Activated T-cell treated with anti-CD3 and anti-CD28 coated beads, Interleukin-2, amount 50 U/mL, for 24 hours (primary cell): ENCODE measurements around the gene KRT82.
"Not testable (repeated sequence)": the region's sequence is repeated elsewhere in the genome, so short reads cannot be mapped to it uniquely, and the experiment has no call there.

Experiments
- DNase-seq: peaks from one replicate; pipeline ENCODE4 v3.0.0-alpha.2; 2020
- H3K27ac Mint-ChIP-seq: 2 replicates; pipeline ENCODE4 v1.8.0; 2020; ENCODE audit warnings: mild to moderate bottlenecking, mixed read lengths
- H3K27me3 Mint-ChIP-seq: 2 replicates; pipeline ENCODE4 v1.8.0; 2020; ENCODE audit warnings: mixed read lengths
- H3K36me3 Mint-ChIP-seq: 2 replicates; pipeline ENCODE4 v1.8.0; 2020; ENCODE audit warnings: low read depth, mixed read lengths
- H3K4me1 Mint-ChIP-seq: 2 replicates; pipeline ENCODE4 v1.8.0; 2020; ENCODE audit warnings: low read depth, mixed read lengths
- H3K4me3 Mint-ChIP-seq: 2 replicates; pipeline ENCODE4 v1.8.0; 2020; ENCODE audit warnings: mild to moderate bottlenecking, moderate library complexity, mixed read lengths
- H3K9me3 Mint-ChIP-seq: 2 replicates; pipeline ENCODE4 v1.8.0; 2020; ENCODE audit warnings: mixed read lengths

Gene KRT82

DNA sequence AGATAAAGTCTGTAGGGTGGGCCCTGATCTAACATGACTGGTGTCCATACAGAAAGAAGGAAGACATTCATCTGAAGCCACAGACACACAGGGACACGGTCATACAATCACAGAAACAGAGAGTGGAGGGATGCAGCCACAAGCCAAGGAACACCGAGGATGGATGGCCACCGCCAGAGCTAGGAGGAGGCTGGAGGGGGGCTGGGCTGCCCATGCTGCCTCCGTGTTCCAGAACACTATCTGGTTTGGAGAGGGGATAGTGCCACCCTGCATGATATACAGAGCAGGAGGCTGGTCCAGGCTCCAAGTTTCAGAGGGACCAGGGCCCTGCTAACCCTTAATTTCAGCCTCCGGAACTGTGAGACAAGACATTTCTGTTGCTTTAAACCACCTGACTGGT is 19.3 kb upstream of the KRT82 start:
- no peaks in the 10 kb centered on the region for H3K9me3 Mint-ChIP-seq
- no peak for DNase-seq

DNA sequence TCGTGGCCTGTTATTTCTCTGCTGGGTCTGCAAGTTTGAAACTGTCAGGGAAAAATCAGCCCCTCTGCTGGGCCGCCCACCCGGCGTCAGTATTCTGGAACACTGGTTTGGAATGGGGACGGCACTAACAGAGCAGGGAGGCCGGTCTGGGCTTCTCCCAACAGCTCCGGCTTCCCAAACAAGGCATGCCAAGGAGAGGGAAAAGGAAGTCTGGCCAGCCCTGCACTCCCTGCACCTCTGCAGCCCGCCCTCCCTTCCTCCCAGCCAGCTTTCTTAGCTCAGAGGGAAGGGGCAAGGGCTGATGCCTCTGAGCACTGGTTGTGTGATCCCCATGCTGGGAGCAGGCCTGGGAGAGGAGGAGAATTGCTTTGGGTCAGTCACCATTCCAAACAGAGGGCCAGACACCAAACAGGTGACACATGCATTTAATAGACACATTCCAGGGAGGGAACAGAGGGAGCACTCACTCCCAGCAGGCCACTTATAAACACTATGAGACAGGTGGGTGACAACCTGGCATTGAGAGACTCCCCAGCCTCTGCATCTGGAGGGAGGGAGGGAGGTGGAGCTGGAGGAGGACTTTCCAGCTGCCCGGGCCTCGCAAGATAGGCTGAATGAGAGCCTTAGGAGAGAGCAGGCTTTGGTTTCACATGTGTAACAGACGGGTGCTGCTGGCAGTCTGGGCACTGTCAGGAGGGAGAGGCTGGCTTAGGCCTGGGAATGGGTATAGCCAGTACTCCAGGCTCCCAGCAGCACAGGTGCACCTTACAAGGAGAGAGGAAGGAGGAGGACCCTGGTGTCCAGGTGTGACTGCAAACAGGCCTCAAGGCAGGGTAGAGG is 17.7 kb upstream of the KRT82 start:
- H3K36me3 Mint-ChIP-seq, result no peaks in the 10 kb centered on the region
- no peaks in the 10 kb centered on the region for H3K9me3 Mint-ChIP-seq
- no peak overlapping the region for H3K4me3 Mint-ChIP-seq
- no peak for DNase-seq
- H3K27me3 Mint-ChIP-seq, result peaks cover 6% of the 10 kb centered on the region
- no peak overlapping the region for H3K27ac Mint-ChIP-seq
- H3K4me1 Mint-ChIP-seq, result no peaks in the 10 kb centered on the region

More for the DNA sequence above, 19.3 kb upstream of the KRT82 start:
- H3K36me3 Mint-ChIP-seq, result no peaks in the 10 kb centered on the region
- no peak overlapping the region for H3K4me3 Mint-ChIP-seq
- no peaks in the 10 kb centered on the region for H3K4me1 Mint-ChIP-seq
- no peak overlapping the region for H3K27ac Mint-ChIP-seq
- H3K27me3 Mint-ChIP-seq, result peaks cover 17% of the 10 kb centered on the region

DNA sequence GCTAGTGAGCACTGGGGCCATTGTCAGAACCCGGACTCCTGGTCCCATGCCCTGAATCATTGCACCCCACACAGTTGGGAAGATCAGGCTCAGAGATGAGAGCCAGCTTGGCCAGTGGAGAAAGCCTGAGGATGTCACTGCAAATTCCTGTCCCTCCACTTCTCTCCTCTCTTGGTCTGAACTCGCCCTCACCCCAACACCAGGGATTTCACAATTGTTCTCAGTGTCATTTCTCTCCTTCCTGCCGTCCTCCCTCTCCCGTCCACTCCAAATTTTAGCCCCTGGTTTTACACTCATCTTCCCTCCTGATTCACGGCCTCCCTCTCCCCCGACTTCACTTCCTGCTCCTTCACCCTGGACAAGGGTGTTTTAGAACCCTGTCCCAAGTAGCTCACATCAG is 16.9 kb upstream of the KRT82 start:
- Mint-ChIP-seq H3K4me3 (no peak overlapping the region), H3K27ac (no peak overlapping the region), H3K4me1 (no peaks in the 10 kb centered on the region), H3K27me3 (peaks cover 4% of the 10 kb centered on the region), H3K36me3 (no peaks in the 10 kb centered on the region), H3K9me3 (no peaks in the 10 kb centered on the region)
- DNase-seq, result no peak

DNA sequence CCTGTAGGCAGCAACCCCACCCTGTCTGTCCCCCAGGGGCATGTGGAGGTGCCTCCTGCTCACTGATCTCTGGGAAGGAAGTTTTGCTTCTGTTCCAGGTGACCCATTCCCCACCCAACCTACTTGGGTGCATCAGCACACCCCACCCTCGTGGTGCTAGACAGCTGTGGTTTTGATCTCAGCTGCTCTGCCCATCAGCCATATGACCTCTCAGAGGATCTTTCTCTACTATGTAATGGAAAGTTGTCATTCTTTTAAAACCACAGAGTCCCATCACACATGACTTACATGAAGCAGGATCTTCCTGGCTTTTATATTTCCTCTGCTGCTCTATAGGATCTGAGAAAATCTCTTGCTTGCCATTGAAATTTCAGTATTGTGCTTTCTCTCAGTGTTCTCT is 13.5 kb upstream of the KRT82 start:
- Mint-ChIP-seq H3K27ac (no peak overlapping the region), H3K4me3 (no peak overlapping the region), H3K9me3 (no peaks in the 10 kb centered on the region), H3K27me3 (peaks cover 4% of the 10 kb centered on the region), H3K4me1 (no peaks in the 10 kb centered on the region), H3K36me3 (no peaks in the 10 kb centered on the region)
- DNase-seq, result no peak

DNA sequence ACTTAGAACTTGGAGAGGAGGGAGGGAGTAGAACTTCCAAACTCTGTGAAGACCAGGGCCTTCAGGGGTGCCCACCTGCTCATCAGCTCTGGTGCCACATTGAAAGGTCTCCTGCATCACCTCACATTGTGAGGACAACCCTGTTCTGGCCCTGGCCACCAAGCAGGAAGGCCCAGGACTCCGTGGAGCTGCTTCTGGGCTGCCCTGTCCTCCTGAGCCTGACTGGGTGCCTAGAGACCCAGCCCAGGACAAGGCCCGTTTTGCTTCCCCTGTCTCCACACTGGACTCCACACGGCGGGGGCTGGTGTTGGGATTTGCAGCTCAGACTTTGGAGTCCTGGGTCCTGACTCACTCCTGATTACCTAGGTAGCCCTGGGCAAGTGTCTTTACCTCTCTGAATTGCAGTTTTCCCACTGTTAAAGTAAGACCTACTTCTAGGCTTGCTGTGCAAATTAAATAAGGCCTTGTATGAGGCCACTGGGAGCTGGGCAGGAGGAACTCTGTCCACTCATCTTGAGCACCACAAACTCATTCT is 12.5 kb upstream of the KRT82 start:
- no peak for DNase-seq
- Mint-ChIP-seq H3K9me3 (no peaks in the 10 kb centered on the region), H3K4me3 (no peak overlapping the region), H3K27me3 (peaks cover 4% of the 10 kb centered on the region), H3K4me1 (no peaks in the 10 kb centered on the region), H3K36me3 (no peaks in the 10 kb centered on the region), H3K27ac (no peak overlapping the region)

DNA sequence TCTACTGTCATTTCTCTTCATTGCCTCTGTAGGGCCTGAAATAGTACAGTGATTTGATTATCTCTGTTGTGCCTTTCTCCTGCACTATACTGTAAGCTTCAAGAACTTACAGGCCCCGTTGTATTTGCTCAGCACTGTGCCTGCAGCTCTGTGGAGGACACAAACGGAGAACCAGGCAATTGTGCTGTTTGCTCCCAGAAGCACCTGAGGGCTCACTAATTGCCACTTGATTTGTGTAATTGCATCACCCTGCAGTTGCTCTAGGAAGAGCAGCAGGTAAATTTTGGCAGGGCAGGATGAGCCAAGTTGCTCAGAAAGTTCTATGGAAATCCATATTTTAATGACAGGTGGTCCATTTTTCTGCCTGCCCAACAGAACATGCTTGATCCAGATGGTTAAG is 11.6 kb upstream of the KRT82 start:
- H3K4me1 Mint-ChIP-seq, result no peaks in the 10 kb centered on the region
- H3K36me3 Mint-ChIP-seq, result no peaks in the 10 kb centered on the region
- DNase-seq, result no peak
- peaks cover 5% of the 10 kb centered on the region for H3K27me3 Mint-ChIP-seq
- H3K4me3 Mint-ChIP-seq, result no peak overlapping the region
- H3K27ac Mint-ChIP-seq, result no peak overlapping the region
- H3K9me3 Mint-ChIP-seq, result no peaks in the 10 kb centered on the region

DNA sequence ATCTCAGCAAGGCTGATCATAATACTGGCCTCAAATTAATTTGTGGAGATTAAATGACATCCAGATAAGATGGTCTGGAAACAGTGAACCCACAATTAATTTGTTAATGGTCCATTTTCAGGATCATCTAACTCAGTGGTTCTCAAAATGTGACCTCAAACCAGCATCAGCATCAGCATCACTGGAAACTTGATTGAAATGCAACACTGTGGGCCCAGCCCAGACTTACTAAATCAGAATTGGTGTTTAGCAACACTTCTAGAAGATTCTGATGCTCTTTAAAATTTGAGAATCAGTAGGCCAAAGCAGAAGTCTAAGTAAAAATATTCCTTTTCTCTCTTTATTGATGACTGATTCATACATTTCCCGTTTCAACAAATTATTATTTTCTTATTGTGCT is 10.7 kb upstream of the KRT82 start:
- Mint-ChIP-seq H3K4me3 (no peak overlapping the region), H3K36me3 (no peaks in the 10 kb centered on the region), H3K9me3 (no peaks in the 10 kb centered on the region), H3K27me3 (peaks cover 5% of the 10 kb centered on the region), H3K27ac (no peak overlapping the region), H3K4me1 (no peaks in the 10 kb centered on the region)
- DNase-seq, result no peak

DNA sequence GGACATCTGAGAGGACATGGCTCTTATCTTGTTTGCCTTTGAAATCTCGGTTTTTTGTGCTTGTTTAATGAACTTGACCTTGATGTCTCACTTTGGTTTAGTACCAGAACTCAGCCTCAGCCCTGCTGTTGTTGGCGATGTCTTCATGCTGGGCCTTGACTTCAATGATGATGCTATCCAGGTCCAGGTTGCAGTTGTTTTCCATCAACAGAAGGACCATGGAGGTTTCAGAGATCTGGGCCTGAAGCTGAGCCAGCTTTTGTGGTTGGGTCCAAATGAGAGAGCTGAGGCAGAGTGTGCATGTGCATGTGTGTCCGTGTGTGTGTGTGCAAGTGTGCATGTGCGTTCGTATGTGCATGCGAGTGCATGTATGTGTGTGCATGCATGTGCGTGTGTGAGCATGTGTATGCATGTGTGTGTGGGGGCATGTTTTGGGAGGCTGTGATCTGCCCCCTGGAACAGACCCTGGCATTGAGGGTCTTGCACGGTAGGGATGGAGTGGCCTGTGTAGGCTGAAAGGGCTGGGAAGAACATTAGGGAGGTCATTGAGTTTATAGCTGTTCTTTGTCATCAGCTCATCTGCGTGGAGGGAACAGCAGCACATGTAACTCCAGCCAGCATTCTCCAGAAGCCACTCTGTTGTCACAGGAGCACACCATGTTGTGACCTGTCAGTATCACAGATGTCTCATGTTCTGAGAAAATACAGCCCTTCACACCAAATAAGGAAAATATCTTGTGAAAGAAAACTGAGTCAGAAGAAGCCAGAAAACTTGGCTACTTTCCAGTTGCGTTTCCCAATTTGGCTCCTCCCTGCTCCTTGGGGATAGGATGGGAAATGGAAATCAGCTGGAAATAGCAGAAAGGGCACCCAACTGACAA is 10.0 kb upstream of the KRT82 start:
- Mint-ChIP-seq H3K36me3 (no peaks in the 10 kb centered on the region), H3K4me1 (no peaks in the 10 kb centered on the region), H3K9me3 (no peaks in the 10 kb centered on the region), H3K27me3 (peaks cover 5% of the 10 kb centered on the region), H3K27ac (no peak overlapping the region), H3K4me3 (no peak overlapping the region)
- no peak for DNase-seq

DNA sequence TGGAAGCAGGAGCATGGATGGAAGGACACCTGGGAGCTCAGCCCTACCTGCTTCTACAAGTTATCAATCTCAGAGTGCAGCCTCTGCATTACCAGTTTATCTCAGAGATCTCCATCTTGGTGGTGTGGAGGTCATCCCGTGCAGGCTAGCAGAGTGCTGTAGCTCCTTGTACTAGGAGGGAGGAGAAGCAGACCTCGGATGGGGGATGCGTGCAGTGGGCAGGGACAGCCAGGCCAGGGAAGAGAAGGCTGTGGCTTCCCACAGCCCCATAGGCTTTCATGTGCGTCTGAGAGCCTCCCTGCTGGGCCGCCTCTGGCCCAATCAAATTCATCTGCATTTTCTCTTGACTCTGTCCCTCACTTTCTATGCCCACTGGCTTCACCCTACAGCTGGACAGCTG is 8.8 kb upstream of the KRT82 start:
- Mint-ChIP-seq H3K27me3 (peaks cover 5% of the 10 kb centered on the region), H3K9me3 (no peaks in the 10 kb centered on the region), H3K36me3 (no peaks in the 10 kb centered on the region), H3K27ac (no peak overlapping the region), H3K4me1 (no peaks in the 10 kb centered on the region), H3K4me3 (no peak overlapping the region)
- no peak for DNase-seq

DNA sequence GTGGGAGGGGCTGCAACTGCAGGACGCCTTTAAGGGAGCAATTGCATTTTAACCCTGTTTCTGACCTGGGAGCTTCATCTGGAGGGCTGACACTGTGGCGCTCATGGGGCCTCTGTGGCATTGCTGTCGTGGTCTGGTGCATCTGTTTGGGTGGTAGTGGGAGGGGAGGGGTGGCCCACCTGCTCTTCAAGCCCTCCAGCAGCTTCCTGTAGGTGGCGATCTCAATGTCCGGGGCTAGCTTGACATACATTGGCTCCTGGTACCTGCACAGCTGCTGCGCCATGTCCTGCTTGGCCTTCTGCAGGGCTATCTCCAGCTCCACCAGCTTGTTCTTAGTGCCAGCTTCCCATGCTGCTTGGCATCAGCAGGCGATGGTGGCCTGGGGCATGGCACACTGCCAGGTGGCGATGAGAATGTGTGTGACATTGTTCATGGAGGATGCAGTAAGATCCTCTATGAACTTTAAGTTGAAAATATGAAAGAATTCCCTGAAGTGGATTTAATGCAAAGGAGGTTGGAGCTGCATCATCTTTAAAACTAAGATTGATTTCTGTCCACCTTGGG is 7.7 kb upstream of the KRT82 start:
- no peak overlapping the region for H3K27ac Mint-ChIP-seq
- no peak overlapping the region for H3K4me3 Mint-ChIP-seq

DNA sequence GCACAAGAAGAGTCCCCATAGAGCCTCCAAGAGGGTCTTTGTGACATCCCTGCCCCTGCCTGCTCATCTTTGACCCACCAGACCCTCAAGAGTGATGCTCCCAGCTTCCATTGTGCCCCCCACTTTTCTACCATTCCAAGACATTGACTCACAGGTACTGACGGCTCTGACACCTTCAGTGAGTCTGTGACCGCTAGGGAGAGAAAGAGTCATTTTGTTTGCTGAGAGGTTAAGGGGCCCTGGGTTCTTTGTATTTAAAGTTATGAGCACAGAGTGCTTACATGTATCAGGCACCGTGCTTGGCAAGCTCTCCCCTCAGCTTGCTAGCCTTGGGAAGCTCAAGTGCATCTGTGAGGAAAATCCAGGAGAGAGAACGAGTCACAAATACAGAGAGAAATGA is 7.1 kb upstream of the KRT82 start:
- Mint-ChIP-seq H3K36me3 (no peaks in the 10 kb centered on the region), H3K27ac (no peak overlapping the region), H3K27me3 (peaks cover 5% of the 10 kb centered on the region), H3K4me1 (no peaks in the 10 kb centered on the region), H3K4me3 (no peak overlapping the region), H3K9me3 (no peaks in the 10 kb centered on the region)
- DNase-seq, result no peak

More for the DNA sequence above, 7.7 kb upstream of the KRT82 start:
- Mint-ChIP-seq H3K4me1 (no peaks in the 10 kb centered on the region), H3K9me3 (no peaks in the 10 kb centered on the region), H3K27me3 (peaks cover 5% of the 10 kb centered on the region), H3K36me3 (no peaks in the 10 kb centered on the region)
- no peak for DNase-seq

DNA sequence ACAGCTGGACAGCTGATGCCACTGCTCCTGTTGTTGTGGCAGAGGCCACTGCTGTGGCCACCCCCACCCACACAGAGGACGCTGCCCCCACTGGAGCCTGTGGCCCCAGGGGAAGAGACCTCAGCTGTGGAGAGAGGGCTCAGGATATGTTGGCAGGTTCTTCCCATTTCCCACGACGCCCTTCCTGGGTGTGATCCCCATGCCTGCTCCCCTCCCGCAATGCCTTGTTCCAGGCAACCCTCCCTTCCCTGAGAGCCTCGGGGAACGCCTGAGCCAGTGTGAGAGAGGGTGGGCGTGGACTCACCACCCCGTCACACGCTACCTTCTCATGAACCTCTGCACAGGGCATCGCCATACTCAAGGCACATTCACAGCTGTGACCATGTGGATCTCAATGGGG is 5.7 kb upstream of the KRT82 start:
- H3K4me3 Mint-ChIP-seq, result no peak overlapping the region
- H3K27ac Mint-ChIP-seq, result no peak overlapping the region
- peaks cover 5% of the 10 kb centered on the region for H3K27me3 Mint-ChIP-seq
- no peaks in the 10 kb centered on the region for H3K9me3 Mint-ChIP-seq
- H3K36me3 Mint-ChIP-seq, result no peaks in the 10 kb centered on the region
- H3K4me1 Mint-ChIP-seq, result no peaks in the 10 kb centered on the region
- no peak for DNase-seq

DNA sequence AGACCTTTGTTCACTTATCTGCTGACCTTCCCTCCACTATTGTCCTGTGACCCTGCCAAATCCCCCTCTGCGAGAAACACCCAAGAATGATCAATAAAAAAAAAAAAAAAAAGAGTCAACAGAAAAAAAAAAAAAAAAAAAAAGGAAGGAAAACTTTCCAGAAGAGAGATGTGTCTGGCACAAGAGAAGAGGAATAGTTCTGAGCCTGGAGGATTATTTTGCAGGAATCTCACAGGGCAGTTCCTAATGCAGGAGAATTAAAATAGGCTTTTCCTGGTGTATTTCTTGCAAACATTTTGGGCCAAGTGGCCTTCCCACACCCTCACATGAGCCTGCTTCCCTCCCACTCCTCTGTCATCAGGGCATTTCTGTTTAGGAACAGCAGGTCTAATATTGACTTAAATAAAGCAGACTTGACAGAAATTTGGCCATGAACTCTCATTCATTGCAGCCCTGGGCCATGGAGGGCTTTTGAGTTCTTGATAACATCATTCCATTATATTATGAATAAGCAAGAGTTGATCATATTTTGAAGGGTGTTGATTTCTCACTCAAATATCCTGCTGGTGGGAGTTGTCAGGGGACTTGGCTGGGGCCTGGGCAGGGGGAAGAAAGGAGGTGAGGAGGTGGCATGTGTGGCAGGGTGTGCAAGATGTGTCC is 4.6 kb upstream of the KRT82 start:
- not testable (repeated sequence) for H3K36me3 Mint-ChIP-seq, DNase-seq, H3K4me3 Mint-ChIP-seq, H3K4me1 Mint-ChIP-seq, H3K27ac Mint-ChIP-seq, H3K9me3 Mint-ChIP-seq, H3K27me3 Mint-ChIP-seq

DNA sequence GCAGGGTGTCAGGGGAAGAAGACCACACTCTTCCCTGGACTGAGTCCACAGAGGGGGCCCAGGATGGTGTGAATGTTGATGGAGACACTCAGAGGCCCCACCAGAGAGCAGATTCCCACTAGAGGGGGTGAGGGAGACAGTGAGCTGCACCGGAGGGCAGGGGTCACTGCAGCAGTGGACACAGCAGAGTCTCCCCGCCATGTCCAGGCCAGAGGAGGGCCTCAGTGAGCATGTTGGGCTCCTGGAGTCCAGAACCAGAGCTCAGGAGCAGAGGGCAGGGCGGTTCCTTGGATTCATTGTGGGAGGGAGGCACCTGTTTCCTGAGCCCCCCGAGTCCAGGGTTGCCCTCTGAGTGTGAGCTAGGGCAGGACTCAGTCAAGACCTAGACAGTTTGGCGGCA is 1.8 kb upstream of the KRT82 start:
- Mint-ChIP-seq H3K27ac (no peak overlapping the region), H3K27me3 (peaks cover under 1% of the 10 kb centered on the region), H3K4me1 (no peaks in the 10 kb centered on the region), H3K4me3 (no peak overlapping the region), H3K36me3 (no peaks in the 10 kb centered on the region), H3K9me3 (no peaks in the 10 kb centered on the region)
- no peak for DNase-seq
